ENCODE results near the gene TOB2.

TOB2 gene

DNA sequence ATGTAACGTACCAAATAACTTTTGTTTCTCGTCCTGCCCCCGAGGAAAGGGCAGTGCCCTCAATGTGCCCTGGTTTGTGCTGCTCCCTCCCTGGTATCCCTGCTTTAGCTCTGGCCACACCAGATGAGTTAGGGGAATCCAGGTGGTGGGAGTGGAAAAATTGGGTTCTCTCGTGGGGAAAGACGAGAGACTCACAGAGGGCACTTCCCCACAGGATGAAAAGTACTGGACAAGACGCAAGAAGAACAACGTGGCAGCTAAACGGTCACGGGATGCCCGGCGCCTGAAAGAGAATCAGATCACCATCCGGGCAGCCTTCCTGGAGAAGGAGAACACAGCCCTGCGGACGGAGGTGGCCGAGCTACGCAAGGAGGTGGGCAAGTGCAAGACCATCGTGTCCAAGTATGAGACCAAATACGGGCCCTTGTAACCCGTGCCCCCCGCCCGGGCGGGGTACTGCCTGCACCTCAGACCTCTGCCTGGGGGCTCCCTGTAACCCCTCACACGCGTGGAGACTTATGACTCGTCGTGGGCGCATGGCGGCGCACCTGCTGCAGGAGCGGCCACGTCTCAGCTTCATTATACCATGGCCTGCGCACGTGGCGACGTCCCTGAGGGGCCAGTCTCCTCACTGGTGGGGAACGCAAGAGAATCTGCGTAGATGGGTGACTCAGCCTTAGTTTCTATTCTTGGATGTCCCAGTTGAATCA is 50.9 kb downstream of the TOB2 start:
- DNase-seq (ENCODE audit: low read depth), result no peak
- H3K4me3 ChIP-seq (ENCODE audit: low read depth, low read length), result no peak overlapping the region
- TF ChIP-seq, protein P1, sequence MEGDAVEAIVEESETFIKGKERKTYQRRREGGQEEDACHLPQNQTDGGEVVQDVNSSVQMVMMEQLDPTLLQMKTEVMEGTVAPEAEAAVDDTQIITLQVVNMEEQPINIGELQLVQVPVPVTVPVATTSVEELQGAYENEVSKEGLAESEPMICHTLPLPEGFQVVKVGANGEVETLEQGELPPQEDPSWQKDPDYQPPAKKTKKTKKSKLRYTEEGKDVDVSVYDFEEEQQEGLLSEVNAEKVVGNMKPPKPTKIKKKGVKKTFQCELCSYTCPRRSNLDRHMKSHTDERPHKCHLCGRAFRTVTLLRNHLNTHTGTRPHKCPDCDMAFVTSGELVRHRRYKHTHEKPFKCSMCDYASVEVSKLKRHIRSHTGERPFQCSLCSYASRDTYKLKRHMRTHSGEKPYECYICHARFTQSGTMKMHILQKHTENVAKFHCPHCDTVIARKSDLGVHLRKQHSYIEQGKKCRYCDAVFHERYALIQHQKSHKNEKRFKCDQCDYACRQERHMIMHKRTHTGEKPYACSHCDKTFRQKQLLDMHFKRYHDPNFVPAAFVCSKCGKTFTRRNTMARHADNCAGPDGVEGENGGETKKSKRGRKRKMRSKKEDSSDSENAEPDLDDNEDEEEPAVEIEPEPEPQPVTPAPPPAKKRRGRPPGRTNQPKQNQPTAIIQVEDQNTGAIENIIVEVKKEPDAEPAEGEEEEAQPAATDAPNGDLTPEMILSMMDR (conservative IDR thresholded peaks at IDR 0.05; ENCODE audit: low read depth, low read length), result no peak

DNA sequence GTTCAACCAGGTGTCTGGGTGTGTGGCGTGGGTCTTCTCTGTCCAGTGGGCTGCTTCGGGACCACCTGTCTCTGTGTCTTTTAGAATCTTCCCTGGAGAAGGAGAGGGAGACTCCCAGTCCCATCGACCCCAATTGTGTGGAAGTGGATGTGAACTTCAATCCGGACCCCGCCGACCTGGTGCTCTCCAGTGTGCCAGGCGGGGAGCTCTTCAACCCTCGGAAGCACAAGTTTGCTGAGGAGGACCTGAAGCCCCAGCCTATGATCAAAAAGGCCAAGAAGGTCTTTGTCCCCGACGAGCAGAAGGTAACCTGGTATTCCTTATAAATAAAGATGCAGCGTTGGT is 52.6 kb downstream of the TOB2 start:
- TF ChIP-seq, protein P1 (conservative IDR thresholded peaks at IDR 0.05; ENCODE audit: low read depth, low read length), result no peak
- DNase-seq (ENCODE audit: low read depth), result no peak
- H3K4me3 ChIP-seq (ENCODE audit: low read depth, low read length), result no peak overlapping the region

DNA sequence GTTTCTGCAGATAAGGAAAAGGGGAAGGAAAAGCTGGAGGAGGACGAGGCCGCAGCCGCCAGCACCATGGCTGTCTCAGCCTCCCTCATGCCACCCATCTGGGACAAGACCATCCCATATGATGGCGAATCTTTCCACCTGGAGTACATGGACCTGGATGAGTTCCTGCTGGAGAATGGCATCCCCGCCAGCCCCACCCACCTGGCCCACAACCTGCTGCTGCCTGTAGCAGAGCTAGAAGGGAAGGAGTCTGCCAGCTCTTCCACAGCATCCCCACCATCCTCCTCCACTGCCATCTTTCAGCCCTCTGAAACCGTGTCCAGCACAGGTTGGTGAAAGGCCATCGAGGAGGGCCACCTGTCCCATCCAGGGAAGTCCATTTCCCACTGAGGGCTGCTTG is 59.3 kb downstream of the TOB2 start:
- no peak for DNase-seq (ENCODE audit: low read depth)
- TF ChIP-seq, protein P1 (conservative IDR thresholded peaks at IDR 0.05; ENCODE audit: low read depth, low read length), result no peak

DNA sequence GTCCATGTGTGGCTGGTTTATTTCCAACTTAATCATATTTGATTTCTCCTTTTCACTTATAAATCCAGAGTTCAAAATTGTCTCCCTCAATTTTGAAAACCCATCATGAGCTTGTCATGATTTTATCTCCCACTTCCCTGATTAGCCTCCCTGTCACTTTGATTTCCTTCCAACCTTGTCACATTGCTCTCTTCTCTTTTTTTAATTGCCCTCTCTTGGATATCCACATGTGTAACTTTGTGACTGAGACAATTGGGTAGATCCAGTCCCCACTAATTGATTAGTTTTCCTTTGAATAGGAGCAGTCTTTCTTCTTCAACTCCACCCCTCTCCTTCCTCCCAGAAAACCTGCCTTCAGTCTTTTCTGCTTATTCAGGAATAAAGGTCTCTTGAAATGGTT is 62.5 kb downstream of the TOB2 start:
- DNase-seq (ENCODE audit: low read depth), result no peak
- no peak overlapping the region for H3K4me3 ChIP-seq (ENCODE audit: low read depth, low read length)
- TF ChIP-seq, protein P1 (conservative IDR thresholded peaks at IDR 0.05; ENCODE audit: low read depth, low read length), result no peak

More for the DNA sequence above, 59.3 kb downstream of the TOB2 start:
- no peak overlapping the region for H3K4me3 ChIP-seq (ENCODE audit: low read depth, low read length)

All from choroid plexus epithelial cell (primary cell).